NT2/D1 (cell line): ENCODE data around the gene USP17L13.
"Not testable (repeated sequence)": the region's sequence is repeated elsewhere in the genome, so short reads cannot be mapped to it uniquely, and the experiment has no call there.

ENCODE experiments used
- DNase-seq: peaks from one replicate; pipeline ENCODE4 v3.0.0-alpha.2; 2011; ENCODE audit warnings: low read depth, low spot score
- H3K27me3 ChIP-seq: 2 replicates; pipeline ENCODE4 v1.6.0; 2011; ENCODE audit warnings: mild to moderate bottlenecking; ENCODE audit not compliant: insufficient read length, insufficient read depth
- H3K36me3 ChIP-seq: 2 replicates; pipeline ENCODE4 v1.6.1; 2011; ENCODE audit warnings: mild to moderate bottlenecking, low read length, mixed read lengths; ENCODE audit not compliant: insufficient read depth, insufficient read length
- H3K4me1 ChIP-seq: 2 replicates; pipeline ENCODE4 v1.5.1; 2011; ENCODE audit not compliant: insufficient read depth, insufficient read length
- H3K4me3 ChIP-seq: 2 replicates; pipeline ENCODE4 v1.5.1; 2011; ENCODE audit warnings: low read depth; ENCODE audit not compliant: insufficient read length
- H3K9ac ChIP-seq: 2 replicates; pipeline ENCODE4 v1.6.0; 2011; ENCODE audit warnings: low read depth; ENCODE audit not compliant: insufficient read length
- H3K9me3 ChIP-seq: 2 replicates; pipeline ENCODE4 v1.5.1; 2011; ENCODE audit warnings: mild to moderate bottlenecking, low read length; ENCODE audit not compliant: insufficient read depth

Gene USP17L13

DNA sequence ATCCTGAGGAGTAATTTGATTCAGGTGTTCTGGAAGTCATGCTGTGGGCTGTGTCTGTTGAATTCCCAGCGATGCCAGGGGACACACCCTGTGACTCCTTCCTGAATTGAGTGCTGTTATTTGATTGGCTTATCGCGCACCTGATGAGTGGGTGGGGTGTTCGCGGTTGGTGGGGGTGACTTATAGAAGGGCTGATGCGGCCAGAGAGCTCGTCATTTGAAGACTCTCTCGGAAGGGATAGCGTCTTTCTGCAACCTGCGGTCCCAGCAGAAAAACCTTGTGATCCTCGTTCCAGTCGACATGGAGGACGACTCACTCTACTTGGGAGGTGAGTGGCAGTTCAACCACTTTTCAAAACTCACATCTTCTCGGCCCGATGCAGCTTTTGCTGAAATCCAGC lies 33.1 kb downstream of the USP17L13 start, which contains the start of gene USP17L20:
USP17L20 (plus strand) TSS at position 301 of the 400 bp plus-strand sequence; CDS start at position 301, 0 bp downstream.
- not testable (repeated sequence) for H3K27me3 ChIP-seq, H3K9me3 ChIP-seq

DNA sequence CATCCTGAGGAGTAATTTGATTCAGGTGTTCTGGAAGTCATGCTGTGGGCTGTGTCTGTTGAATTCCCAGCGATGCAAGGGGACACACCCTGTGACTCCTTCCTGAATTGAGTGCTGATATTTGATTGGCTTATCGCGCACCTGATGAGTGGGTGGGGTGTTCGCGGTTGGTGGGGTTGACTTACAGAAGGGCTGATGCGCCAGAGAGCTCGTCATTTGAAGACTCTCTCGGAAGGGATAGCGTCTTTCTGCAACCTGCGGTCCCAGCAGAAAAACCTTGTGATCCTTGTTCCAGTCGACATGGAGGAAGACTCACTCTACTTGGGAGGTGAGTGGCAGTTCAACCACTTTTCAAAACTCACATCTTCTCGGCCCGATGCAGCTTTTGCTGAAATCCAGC lies 37.9 kb downstream of the USP17L13 start, which contains the start of gene USP17L21:
USP17L21 (plus strand) TSS at position 301 of the 400 bp plus-strand sequence; CDS start at position 301, 0 bp downstream.
- DNase-seq, H3K9ac ChIP-seq, H3K27me3 ChIP-seq, H3K36me3 ChIP-seq, H3K4me1 ChIP-seq, H3K9me3 ChIP-seq, H3K4me3 ChIP-seq: not testable (repeated sequence)

More for the DNA sequence above, 33.1 kb downstream of the USP17L13 start, which contains the start of gene USP17L20:
- not testable (repeated sequence) for H3K36me3 ChIP-seq, DNase-seq, H3K4me1 ChIP-seq, H3K4me3 ChIP-seq, H3K9ac ChIP-seq

DNA sequence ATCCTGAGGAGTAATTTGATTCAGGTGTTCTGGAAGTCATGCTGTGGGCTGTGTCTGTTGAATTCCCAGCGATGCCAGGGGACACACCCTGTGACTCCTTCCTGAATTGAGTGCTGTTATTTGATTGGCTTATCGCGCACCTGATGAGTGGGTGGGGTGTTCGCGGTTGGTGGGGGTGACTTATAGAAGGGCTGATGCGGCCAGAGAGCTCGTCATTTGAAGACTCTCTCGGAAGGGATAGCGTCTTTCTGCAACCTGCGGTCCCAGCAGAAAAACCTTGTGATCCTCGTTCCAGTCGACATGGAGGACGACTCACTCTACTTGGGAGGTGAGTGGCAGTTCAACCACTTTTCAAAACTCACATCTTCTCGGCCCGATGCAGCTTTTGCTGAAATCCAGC lies 42.6 kb downstream of the USP17L13 start, which contains the start of gene USP17L22:
USP17L22 (plus strand) TSS at position 301 of the 400 bp plus-strand sequence; CDS start at position 301, 0 bp downstream.
- H3K4me3 ChIP-seq, DNase-seq, H3K36me3 ChIP-seq, H3K4me1 ChIP-seq, H3K27me3 ChIP-seq, H3K9ac ChIP-seq, H3K9me3 ChIP-seq: not testable (repeated sequence)

GRCh38 chr4:9271719-9272118 lies 47.0 kb downstream of the USP17L13 start:
- not testable (repeated sequence) for H3K4me1 ChIP-seq, H3K27me3 ChIP-seq, H3K4me3 ChIP-seq, H3K9me3 ChIP-seq, H3K36me3 ChIP-seq, DNase-seq, H3K9ac ChIP-seq
